ENCODE data around the gene PAPSS2.

PAPSS2 gene

DNA sequence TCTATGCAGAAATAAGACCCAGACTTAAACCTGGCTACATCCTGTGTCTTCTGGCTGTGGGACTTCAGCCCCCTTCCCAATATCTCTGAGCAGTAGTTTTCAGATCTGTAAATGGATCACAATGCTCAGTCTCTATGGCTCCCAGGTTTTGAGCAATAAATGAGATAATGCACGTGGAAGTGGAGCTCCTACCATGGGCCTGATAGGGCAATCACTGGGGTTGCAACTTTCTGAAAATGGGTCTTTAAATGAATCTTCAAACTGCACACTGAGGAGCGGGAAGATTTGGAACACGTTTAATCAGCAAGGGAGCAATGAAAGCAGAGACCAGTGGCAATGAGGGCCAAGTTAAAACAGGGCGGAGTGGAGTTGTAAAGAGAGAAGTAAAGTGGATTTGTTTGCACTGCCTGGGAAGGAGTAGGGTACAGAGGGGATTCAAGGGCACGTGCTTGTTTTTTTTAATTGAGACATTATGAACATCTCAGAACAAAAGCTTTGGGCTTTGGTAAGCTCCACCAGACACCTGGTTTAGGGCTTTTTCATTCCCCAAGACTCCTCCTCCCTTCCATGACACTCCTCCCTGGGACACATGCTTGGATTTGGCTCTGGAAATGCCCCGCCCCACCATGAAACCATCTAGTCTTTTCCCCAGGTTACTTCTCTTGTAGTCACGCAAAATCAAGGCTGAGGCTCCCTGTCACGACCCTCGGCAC lies 42.7 kb downstream of the PAPSS2 start:
- Histone ChIP-seq H3K9me3 (ENCODE audit: control insufficient read depth, low read length) (no peaks in the 10 kb centered on the region), H3K27ac (ENCODE audit: insufficient read depth, low read depth, low read length, poor library complexity, severe bottlenecking) (no peak overlapping the region)
- 91 to 96% methylated on average over 9 of the region's 9 CpGs for WGBS, 2 experiments

DNA sequence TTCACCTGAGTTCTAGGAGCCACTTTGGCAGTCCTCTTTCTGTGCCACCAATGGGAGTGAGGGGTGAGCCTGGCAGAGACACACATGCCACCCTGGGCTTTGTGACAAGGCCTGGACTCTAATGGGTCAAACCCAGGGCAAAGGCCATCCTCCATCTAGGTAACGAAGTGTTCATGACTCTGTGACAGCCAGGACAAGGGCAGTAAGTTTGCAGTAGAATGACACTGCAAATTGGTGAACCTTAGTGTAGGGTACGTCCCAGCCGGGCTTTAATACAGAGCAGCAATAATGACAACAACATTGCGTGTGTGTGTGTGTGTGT lies 43.3 kb downstream of the PAPSS2 start:
- Histone ChIP-seq H3K4me3 (ENCODE audit: insufficient read depth, low read depth, low read length) (no peak overlapping the region), H3K36me3 (ENCODE audit: control insufficient read depth, insufficient read depth, low read length) (no peaks in the 10 kb centered on the region), H3K9me3 (ENCODE audit: control insufficient read depth, low read length) (no peaks in the 10 kb centered on the region), H3K27me3 (ENCODE audit: control insufficient read depth, insufficient read depth, low read length, poor library complexity, severe bottlenecking) (no peaks in the 10 kb centered on the region), H3K4me1 (ENCODE audit: control insufficient read depth, insufficient read depth, low read length) (no peaks in the 10 kb centered on the region), H3K27ac (ENCODE audit: insufficient read depth, low read depth, low read length, poor library complexity, severe bottlenecking) (no peak overlapping the region)
- 85 to 91% methylated on average over 4 of the region's 4 CpGs for WGBS, 2 experiments

More for the DNA sequence above, 42.7 kb downstream of the PAPSS2 start:
- H3K4me3 ChIP-seq (ENCODE audit: insufficient read depth, low read depth, low read length), result no peak overlapping the region
- H3K4me1 ChIP-seq (ENCODE audit: control insufficient read depth, insufficient read depth, low read length), result no peaks in the 10 kb centered on the region
- no peaks in the 10 kb centered on the region for H3K27me3 ChIP-seq (ENCODE audit: control insufficient read depth, insufficient read depth, low read length, poor library complexity, severe bottlenecking)
- no peaks in the 10 kb centered on the region for H3K36me3 ChIP-seq (ENCODE audit: control insufficient read depth, insufficient read depth, low read length)

DNA sequence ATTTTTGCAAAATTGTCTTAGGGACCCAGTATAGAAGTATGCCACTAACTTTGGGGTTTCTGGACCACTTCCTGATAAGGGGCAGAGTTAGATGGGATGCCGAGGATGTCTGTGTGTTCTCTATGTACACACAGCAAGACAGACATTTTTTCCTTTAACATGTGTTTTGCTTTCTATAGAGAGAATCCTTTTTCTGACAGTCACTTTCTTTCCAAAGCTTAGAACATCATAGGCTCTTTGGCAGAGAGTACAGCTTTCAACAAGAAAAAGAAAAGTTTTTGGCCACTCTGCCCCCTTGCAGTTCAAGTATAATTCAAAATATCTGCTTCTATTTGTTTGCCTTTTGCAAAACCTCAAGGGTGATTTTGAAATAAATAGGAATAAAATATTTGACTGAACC lies 44.1 kb downstream of the PAPSS2 start:
- no peak overlapping the region for H3K4me3 ChIP-seq (ENCODE audit: insufficient read depth, low read depth, low read length)
- H3K27me3 ChIP-seq (ENCODE audit: control insufficient read depth, insufficient read depth, low read length, poor library complexity, severe bottlenecking), result no peaks in the 10 kb centered on the region
- no peaks in the 10 kb centered on the region for H3K9me3 ChIP-seq (ENCODE audit: control insufficient read depth, low read length)
- 100% methylated on average over 1 of the region's 1 CpG; no CpG with 5 or more reads in 1 of the 2 experiments for WGBS, 2 experiments
- no peaks in the 10 kb centered on the region for H3K36me3 ChIP-seq (ENCODE audit: control insufficient read depth, insufficient read depth, low read length)
- no peaks in the 10 kb centered on the region for H3K4me1 ChIP-seq (ENCODE audit: control insufficient read depth, insufficient read depth, low read length)
- no peak overlapping the region for H3K27ac ChIP-seq (ENCODE audit: insufficient read depth, low read depth, low read length, poor library complexity, severe bottlenecking)

DNA sequence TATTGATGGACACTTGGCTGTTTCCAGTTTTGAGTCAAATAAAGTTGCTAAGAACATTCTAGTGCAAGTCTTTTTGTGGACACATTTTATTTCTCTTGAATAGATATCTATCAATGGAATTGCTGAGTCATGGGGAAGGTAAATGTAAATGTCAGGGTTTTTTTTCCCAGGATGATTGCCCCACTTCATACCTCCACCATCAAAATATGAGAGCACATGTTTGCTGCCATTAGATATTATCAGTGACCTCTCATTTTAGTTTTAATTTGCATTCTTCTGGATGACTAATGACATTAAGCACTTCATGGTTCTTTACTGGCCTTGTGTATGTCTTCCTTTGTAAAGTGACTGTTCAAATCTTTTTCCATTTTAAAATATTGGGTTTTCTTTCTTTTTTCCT lies 45.7 kb downstream of the PAPSS2 start:
- no peaks in the 10 kb centered on the region for H3K4me1 ChIP-seq (ENCODE audit: control insufficient read depth, insufficient read depth, low read length)
- H3K4me3 ChIP-seq (ENCODE audit: insufficient read depth, low read depth, low read length), result no peak overlapping the region
- no peaks in the 10 kb centered on the region for H3K27me3 ChIP-seq (ENCODE audit: control insufficient read depth, insufficient read depth, low read length, poor library complexity, severe bottlenecking)
- H3K9me3 ChIP-seq (ENCODE audit: control insufficient read depth, low read length), result no peaks in the 10 kb centered on the region
- no peak overlapping the region for H3K27ac ChIP-seq (ENCODE audit: insufficient read depth, low read depth, low read length, poor library complexity, severe bottlenecking)
- H3K36me3 ChIP-seq (ENCODE audit: control insufficient read depth, insufficient read depth, low read length), result no peaks in the 10 kb centered on the region

DNA sequence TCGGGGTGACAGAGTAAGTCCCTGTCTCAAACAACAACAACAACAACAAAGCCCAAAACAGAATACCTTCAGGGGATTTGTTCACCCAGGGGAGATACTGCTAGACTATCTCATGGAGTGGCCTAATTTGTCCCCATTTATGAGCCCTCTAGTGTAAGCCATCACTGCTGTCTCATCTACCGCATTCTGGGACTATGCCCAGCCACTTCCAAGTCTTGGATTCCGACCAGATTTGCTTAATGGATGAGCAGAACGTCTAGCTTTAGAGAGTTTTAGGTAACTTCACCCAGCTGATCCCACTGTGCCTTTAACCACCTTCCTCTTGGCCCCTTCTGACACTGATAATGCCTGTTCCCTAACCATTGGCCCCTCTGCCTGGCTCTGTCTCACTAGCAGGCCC lies 47.1 kb downstream of the PAPSS2 start:
- Histone ChIP-seq H3K4me1 (ENCODE audit: control insufficient read depth, insufficient read depth, low read length) (no peaks in the 10 kb centered on the region), H3K36me3 (ENCODE audit: control insufficient read depth, insufficient read depth, low read length) (no peaks in the 10 kb centered on the region), H3K27me3 (ENCODE audit: control insufficient read depth, insufficient read depth, low read length, poor library complexity, severe bottlenecking) (no peaks in the 10 kb centered on the region), H3K4me3 (ENCODE audit: insufficient read depth, low read depth, low read length) (no peak overlapping the region), H3K27ac (ENCODE audit: insufficient read depth, low read depth, low read length, poor library complexity, severe bottlenecking) (no peak overlapping the region), H3K9me3 (ENCODE audit: control insufficient read depth, low read length) (no peaks in the 10 kb centered on the region)
- WGBS, 2 experiments, result 89 to 94% methylated on average over 4 of the region's 4 CpGs

DNA sequence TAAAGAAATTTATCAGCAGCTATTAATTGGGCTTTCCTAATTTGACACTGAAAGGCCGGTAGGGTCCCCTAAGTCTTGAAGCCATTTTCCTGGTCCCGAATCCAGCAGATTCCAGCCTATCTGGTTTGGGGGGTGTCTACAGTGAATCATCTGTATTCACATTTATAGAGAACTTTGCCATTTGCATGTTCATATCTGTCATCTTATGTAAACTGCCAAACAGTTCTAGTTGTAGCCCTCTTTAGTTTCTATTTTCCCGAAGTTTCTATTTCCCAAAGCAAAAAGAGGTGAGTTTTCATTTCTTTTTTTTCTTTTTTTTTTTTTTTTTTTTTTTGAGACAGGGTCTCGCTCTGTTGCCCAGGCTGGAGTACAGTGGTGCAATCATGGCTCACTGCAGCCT lies 47.6 kb downstream of the PAPSS2 start:
- Histone ChIP-seq H3K4me3 (ENCODE audit: insufficient read depth, low read depth, low read length) (no peak overlapping the region), H3K9me3 (ENCODE audit: control insufficient read depth, low read length) (no peaks in the 10 kb centered on the region), H3K36me3 (ENCODE audit: control insufficient read depth, insufficient read depth, low read length) (no peaks in the 10 kb centered on the region), H3K27ac (ENCODE audit: insufficient read depth, low read depth, low read length, poor library complexity, severe bottlenecking) (no peak overlapping the region), H3K4me1 (ENCODE audit: control insufficient read depth, insufficient read depth, low read length) (no peaks in the 10 kb centered on the region), H3K27me3 (ENCODE audit: control insufficient read depth, insufficient read depth, low read length, poor library complexity, severe bottlenecking) (no peaks in the 10 kb centered on the region)
- WGBS, 2 experiments, result 95% methylated on average over 4 of the region's 4 CpGs

DNA sequence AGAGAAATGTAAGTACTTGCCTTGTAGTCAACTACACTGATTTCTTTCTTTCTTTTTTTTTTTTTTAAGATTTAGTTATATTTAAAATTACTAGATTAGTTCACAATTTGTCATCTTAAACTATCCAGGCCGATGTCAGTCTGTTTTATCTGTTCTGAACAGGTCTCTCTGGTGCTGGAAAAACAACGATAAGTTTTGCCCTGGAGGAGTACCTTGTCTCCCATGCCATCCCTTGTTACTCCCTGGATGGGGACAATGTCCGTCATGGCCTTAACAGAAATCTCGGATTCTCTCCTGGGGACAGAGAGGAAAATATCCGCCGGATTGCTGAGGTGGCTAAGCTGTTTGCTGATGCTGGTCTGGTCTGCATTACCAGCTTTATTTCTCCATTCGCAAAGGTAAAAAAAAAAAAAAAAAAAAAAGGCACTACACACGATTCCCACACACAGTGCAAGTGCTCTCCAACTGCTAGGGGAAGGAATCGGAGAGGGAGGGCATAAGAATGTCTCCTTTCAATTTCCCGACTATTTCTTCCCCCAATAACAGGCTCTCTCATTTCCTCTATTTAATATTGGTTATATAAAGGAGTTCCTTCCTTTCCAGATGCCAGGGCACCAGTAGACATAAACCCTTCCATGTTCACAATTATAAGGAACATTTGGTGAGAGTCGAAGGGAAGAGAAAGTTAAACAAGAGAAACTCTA lies 53.4 kb downstream of the PAPSS2 start:
- H3K36me3 ChIP-seq (ENCODE audit: control insufficient read depth, insufficient read depth, low read length), result no peaks in the 10 kb centered on the region
- WGBS, 2 experiments, result 91 to 92% methylated on average over 8 of the region's 11 CpGs
- H3K9me3 ChIP-seq (ENCODE audit: control insufficient read depth, low read length), result no peaks in the 10 kb centered on the region
- no peaks in the 10 kb centered on the region for H3K27me3 ChIP-seq (ENCODE audit: control insufficient read depth, insufficient read depth, low read length, poor library complexity, severe bottlenecking)
- H3K4me3 ChIP-seq (ENCODE audit: insufficient read depth, low read depth, low read length), result no peak overlapping the region
- no peak overlapping the region for H3K27ac ChIP-seq (ENCODE audit: insufficient read depth, low read depth, low read length, poor library complexity, severe bottlenecking)
- no peaks in the 10 kb centered on the region for H3K4me1 ChIP-seq (ENCODE audit: control insufficient read depth, insufficient read depth, low read length)

DNA sequence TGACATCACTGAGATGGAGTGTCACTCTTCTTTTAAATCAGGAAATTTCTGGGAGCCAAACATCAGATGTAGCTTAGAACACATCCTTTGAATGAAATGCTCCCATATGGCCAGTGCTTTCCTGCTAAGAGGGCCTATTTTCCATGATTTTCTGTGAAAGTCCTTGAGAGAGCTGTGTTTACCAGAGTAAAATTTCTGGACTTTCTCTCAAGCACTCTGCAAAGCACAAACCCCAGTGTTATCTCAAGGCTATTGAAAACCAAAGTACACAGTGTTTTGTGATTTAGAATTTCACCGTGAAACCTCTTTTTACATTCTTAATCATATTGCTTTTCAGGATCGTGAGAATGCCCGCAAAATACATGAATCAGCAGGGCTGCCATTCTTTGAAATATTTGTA lies 54.0 kb downstream of the PAPSS2 start:
- Histone ChIP-seq H3K9me3 (ENCODE audit: control insufficient read depth, low read length) (no peaks in the 10 kb centered on the region), H3K27ac (ENCODE audit: insufficient read depth, low read depth, low read length, poor library complexity, severe bottlenecking) (no peak overlapping the region), H3K36me3 (ENCODE audit: control insufficient read depth, insufficient read depth, low read length) (no peaks in the 10 kb centered on the region), H3K4me1 (ENCODE audit: control insufficient read depth, insufficient read depth, low read length) (no peaks in the 10 kb centered on the region), H3K4me3 (ENCODE audit: insufficient read depth, low read depth, low read length) (no peak overlapping the region), H3K27me3 (ENCODE audit: control insufficient read depth, insufficient read depth, low read length, poor library complexity, severe bottlenecking) (no peaks in the 10 kb centered on the region)
- WGBS, 2 experiments, result 88 to 91% methylated on average over 3 of the region's 3 CpGs

DNA sequence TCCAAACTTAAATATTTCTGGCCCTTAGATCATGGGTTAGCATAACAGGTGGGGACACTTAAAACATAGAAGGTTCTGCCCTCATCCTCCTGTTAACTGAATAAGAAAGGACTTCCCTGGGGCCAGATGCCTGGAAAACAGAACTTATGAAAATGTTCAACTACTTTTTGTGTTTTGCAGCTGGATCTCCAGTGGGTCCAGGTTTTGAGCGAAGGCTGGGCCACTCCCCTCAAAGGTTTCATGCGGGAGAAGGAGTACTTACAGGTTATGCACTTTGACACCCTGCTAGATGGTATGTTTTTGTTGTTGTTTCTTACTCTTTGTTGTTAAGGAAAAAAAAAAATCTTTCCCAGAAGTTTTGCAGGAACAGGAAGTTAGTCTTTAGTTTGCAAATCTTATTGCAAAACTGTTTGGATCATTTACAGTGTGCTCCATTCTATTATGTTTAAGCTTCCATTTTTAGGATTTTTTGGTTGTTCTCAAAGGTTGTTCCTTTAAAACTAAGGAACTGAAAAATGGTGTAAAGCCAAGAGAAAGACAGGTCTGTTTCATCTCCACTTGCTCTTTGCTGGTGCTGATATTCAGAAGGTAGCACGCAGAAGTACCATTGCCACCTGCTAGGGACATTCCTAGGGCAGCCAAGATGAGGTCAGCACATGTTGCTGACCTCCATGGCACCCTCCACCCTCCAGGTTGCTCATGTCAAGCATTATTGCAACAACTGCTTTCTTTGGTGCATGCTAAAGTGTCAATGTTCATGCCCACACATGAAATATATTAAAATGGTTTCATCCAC lies 56.1 kb downstream of the PAPSS2 start:
- no peaks in the 10 kb centered on the region for H3K4me1 ChIP-seq (ENCODE audit: control insufficient read depth, insufficient read depth, low read length)
- no peaks in the 10 kb centered on the region for H3K36me3 ChIP-seq (ENCODE audit: control insufficient read depth, insufficient read depth, low read length)
- H3K4me3 ChIP-seq (ENCODE audit: insufficient read depth, low read depth, low read length), result no peak overlapping the region
- no peak overlapping the region for H3K27ac ChIP-seq (ENCODE audit: insufficient read depth, low read depth, low read length, poor library complexity, severe bottlenecking)
- 96% methylated on average over 3 of the region's 3 CpGs for WGBS, 2 experiments
- no peaks in the 10 kb centered on the region for H3K9me3 ChIP-seq (ENCODE audit: control insufficient read depth, low read length)
- no peaks in the 10 kb centered on the region for H3K27me3 ChIP-seq (ENCODE audit: control insufficient read depth, insufficient read depth, low read length, poor library complexity, severe bottlenecking)

DNA sequence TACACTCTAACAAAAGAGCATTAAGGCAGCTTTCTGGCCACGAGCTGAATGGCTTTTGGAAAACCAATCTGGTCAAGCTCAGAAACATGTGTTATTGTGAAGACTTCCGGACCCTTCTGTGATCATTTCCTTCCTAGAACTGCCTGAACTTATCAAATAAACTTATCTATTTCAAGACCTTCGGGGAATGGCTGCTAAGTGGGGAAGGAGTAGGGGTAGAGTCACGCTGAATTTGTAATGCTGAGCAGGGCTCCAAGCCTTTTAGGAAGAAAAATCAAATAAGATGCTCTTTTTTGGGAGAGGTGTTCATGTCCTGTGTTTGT lies 56.6 kb downstream of the PAPSS2 start:
- H3K9me3 ChIP-seq (ENCODE audit: control insufficient read depth, low read length), result no peaks in the 10 kb centered on the region
- no peaks in the 10 kb centered on the region for H3K4me1 ChIP-seq (ENCODE audit: control insufficient read depth, insufficient read depth, low read length)
- no peak overlapping the region for H3K4me3 ChIP-seq (ENCODE audit: insufficient read depth, low read depth, low read length)
- H3K27me3 ChIP-seq (ENCODE audit: control insufficient read depth, insufficient read depth, low read length, poor library complexity, severe bottlenecking), result no peaks in the 10 kb centered on the region
- no peaks in the 10 kb centered on the region for H3K36me3 ChIP-seq (ENCODE audit: control insufficient read depth, insufficient read depth, low read length)
- H3K27ac ChIP-seq (ENCODE audit: insufficient read depth, low read depth, low read length, poor library complexity, severe bottlenecking), result no peak overlapping the region
- 91 to 93% methylated on average over 3 to 4 of the region's 4 CpGs for WGBS, 2 experiments
